Heart right ventricle (tissue), 16 donors: Measurements from ENCODE around the gene SRGAP1. TPM values are rescaled to one million over a fixed set of nuclear protein-coding genes. Genes with fewer than 3 reads are reported as not detected.

Source experiments
- ATAC-seq, 8 donors: fragments of 200-7000 bp; cut with Tn5 transposase; one replicate each; pipeline ENCODE4 v1.9.1; 2020; ENCODE audit warnings: mild to moderate bottlenecking in 8 of 8, moderate library complexity in 8 of 8, moderate number of reproducible peaks in 1 of 8
- DNase-seq, 2 donors: peaks; one replicate each; pipeline ENCODE4 v3.0.0-alpha.2; 2020
- H3K27ac ChIP-seq, 10 donors: fragments of 200-600 bp; sonication (generic) in 2 of 10; one replicate each; pipeline versions ENCODE4 v1.5.0 to v1.8.0; 2020 to 2022; ENCODE audit warnings: mild to moderate bottlenecking in 3 of 10
- H3K27me3 ChIP-seq, 7 donors: fragments of 200-600 bp; one replicate each; pipeline ENCODE4 v1.8.0; 2021 to 2022; ENCODE audit warnings: mild to moderate bottlenecking in 2 of 7
- H3K36me3 ChIP-seq, 9 donors: fragments of 200-600 bp; sonication (generic) in 1 of 9; one replicate each; pipeline versions ENCODE4 v1.5.0 to v1.8.0; 2020 to 2022; ENCODE audit warnings: mild to moderate bottlenecking in 2 of 9
- H3K4me1 ChIP-seq, 9 donors: fragments of 200-600 bp; sonication (generic) in 1 of 9; one replicate each; pipeline versions ENCODE4 v1.5.0 to v1.8.0; 2020 to 2022; ENCODE audit warnings: mild to moderate bottlenecking in 4 of 9
- H3K4me3 ChIP-seq, 10 donors: fragments of 200-600 bp; sonication (generic) in 2 of 10; one replicate each; pipeline versions ENCODE4 v1.5.0 to v1.8.0; 2020 to 2022; ENCODE audit warnings: mild to moderate bottlenecking in 7 of 10, moderate library complexity in 2 of 10
- H3K9me3 ChIP-seq, 11 donors: fragments of 200-600 bp in 10 of 11; sonication (generic) in 2 of 11; one replicate each; pipeline versions ENCODE4 v1.5.0 to v1.8.0; 2013 to 2022; ENCODE audit warnings: mild to moderate bottlenecking in 2 of 11, control low read depth in 1 of 11, moderate library complexity in 1 of 11
- CTCF ChIP-seq, 9 donors: fragments of 200-600 bp; sonication (generic) in 2 of 9; IDR thresholded peaks; one replicate each; pipeline versions ENCODE4 v1.5.0 to v1.8.0; 2021 to 2022; ENCODE audit warnings: antibody characterized with exemption in 9 of 9, mild to moderate bottlenecking in 5 of 9, moderate library complexity in 1 of 9
- WGBS, 2 donors: extraction: QIAGEN DNeasy Blood & Tissue Kit; methylation state at CpG; one replicate each; pipeline ENCODE4 v1.1.7; 2013; ENCODE audit warnings: inconsistent platforms in 1 of 2; 5-methylcytosine and 5-hydroxymethylcytosine counted together
- intact Hi-C, 10 donors: fragments of 100-400 bp; cut with DNase I; formaldehyde crosslinking; loops; one replicate each; pipeline versions ENCODE4 v1.11.1 to v1.14.2; 2022
- polyA plus RNA-seq, 2 donors: library from polyadenylated mRNA; stranded (reverse); fragments of 200-250 nt; gene quantifications; one replicate each; pipeline ENCODE4 v1.2.3, GENCODE V29; 2013
- total RNA-seq, 10 donors: library from RNA; stranded (reverse); fragmentation: NEBNext Ultra II Directional in 3 of 10; extraction: Animal tissue kit (Norgen Biotek cat#: 25700) in 3 of 10; gene quantifications; one replicate each; pipeline versions ENCODE4 v1.2.1 to v1.2.4, GENCODE V29; 2021 to 2023
- donor health status: Arrhythmogenic right ventricular cardiomyopathy.
- donor health status: ischemic (EF 13 %, LVEDD 7.1; RV severe dilation, severe dysfunction).
- donor health status: healthy with polysubstance abuse.
- donor health status: DM: no; HTN: yes; CAD: no.
- donor health status: DM: no; HTN: no; CAD: no.
- donor health status: ischemic (EF 25% LVEDD 6.9; RV normal size, moderate dysfunction).
- donor health status: ischemic (EF 25% LVEDD 5.7; RV mildly dilated, moderate dysfunction).
- donor health status: healthy.
- donor health status: DM: yes; HTN: yes; CAD: no.
- donor health status: Ischemic cardiomyopathy.
- donor health status: ischemic (EF 35%, LVEDD 5.7; RV mildly dilated, moderate dysfunction).
- donor health status: nonischemic (EF 11% LVEDD 7.7; RV severe dilation, severe dysfunction).
- donor health status: DM: yes; HTN: yes; CAD: no.
- donor health status: PGD.
- donor health status: ischemic (EF 29% LVEDD 5.4; RV normal size, mild dysfunction).
- donor health status: nonischemic (EF 23%, LVEDD 6.1; RV moderate dilation, normal function).

The SRGAP1 gene
- total and polyA plus RNA-seq, 12 donors: 1.3 to 6.4 (median 3.6) TPM

DNA sequence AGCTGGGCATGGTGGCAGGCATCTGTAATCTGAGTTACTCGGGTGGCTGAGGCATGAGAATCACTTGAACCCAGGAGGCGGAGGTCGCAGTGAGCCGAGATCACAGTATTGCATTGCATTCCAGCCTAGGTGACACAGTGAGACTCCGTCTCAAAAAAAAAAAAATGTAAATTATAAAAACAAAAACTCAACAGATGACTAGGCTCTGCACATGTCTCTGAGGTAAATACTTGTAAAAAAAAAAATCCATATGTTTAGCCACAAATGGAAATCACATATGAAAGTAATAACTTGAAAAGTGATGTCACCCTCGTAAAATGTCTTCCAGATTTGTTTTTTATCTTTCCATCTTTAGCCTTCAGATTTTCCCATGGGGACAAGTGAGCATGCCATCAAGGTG, 292.6 kb downstream of the SRGAP1 start:
- Histone ChIP-seq H3K27ac (no peak overlapping the region), H3K4me3 (no peak overlapping the region), H3K9me3 (peaks cover 0 to 26% (median 16%) of the 10 kb centered on the region in 11 donors), H3K4me1 (no peaks in the 10 kb centered on the region), H3K36me3 (peaks cover 0 to 58% (median 6%) of the 10 kb centered on the region in 9 donors), H3K27me3 (no peaks in the 10 kb centered on the region)
- no peak for ATAC-seq
- no peak for TF ChIP-seq CTCF (IDR thresholded peaks at IDR 0.05)
- WGBS, 2 donors: 94 to 96% methylated on average over 6 of the region's 6 CpGs
- intact Hi-C loops: no loop called here
- no peak for DNase-seq

DNA sequence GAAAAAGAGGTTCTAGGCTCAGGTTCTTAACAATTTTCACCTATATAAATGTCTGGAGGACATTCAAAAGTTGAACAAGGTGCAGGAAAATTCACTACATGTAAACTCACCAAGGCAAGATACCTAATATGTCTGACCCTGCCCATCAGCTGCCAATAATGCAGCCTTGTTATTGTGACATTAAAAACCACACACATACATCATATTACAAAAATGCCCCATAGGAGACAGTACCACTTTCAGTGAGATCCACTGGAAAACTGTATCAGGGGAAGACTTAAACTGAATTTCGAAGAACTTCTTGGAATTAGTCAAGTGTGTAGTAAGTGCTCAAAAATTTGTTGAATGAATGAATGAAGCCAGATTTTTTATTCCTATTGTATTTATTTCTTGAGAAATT, 294.5 kb downstream of the SRGAP1 start:
- TF ChIP-seq CTCF (IDR thresholded peaks at IDR 0.05): no peak
- no peaks in the 10 kb centered on the region for H3K4me1 ChIP-seq
- H3K36me3 ChIP-seq: peaks cover 0 to 53% (median 11%) of the 10 kb centered on the region in 9 donors
- no peak overlapping the region for H3K4me3 ChIP-seq
- DNase-seq (no peak), ATAC-seq (no peak)
- intact Hi-C loops: no loop called here
- H3K27me3 ChIP-seq: no peaks in the 10 kb centered on the region
- H3K27ac ChIP-seq: no peak overlapping the region
- H3K9me3 ChIP-seq: peaks cover 0 to 11% (median 4%) of the 10 kb centered on the region in 11 donors
- 97 to 99% methylated on average over 1 of the region's 1 CpG for WGBS, 2 donors

DNA sequence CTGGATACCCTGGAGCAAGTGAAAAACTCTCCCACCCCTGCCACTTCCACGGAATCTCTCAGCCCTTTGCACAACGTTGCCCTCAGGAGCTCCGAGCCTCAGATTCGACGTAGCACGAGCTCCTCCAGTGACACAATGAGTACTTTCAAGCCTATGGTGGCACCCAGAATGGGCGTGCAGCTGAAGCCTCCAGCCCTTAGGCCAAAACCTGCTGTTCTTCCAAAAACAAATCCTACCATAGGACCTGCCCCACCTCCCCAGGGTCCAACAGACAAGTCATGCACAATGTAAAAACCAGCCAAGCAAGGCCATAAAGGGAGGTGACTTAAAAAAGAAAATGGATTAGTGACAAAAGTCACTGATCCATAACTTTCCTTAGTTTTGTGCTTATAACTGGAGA, 297.9 kb downstream of the SRGAP1 start:
- H3K4me3 ChIP-seq: no peak overlapping the region
- H3K9me3 ChIP-seq: no peaks in the 10 kb centered on the region
- WGBS, 2 donors: 86 to 91% methylated on average over 7 of the region's 7 CpGs
- intact Hi-C loops: no loop called here
- DNase-seq (no peak), ATAC-seq (no peak)
- H3K4me1 ChIP-seq: no peaks in the 10 kb centered on the region
- no peak for TF ChIP-seq CTCF (IDR thresholded peaks at IDR 0.05)
- peaks cover 0 to 39% (median 11%) of the 10 kb centered on the region in 9 donors for H3K36me3 ChIP-seq
- no peak overlapping the region for H3K27ac ChIP-seq
- no peaks in the 10 kb centered on the region for H3K27me3 ChIP-seq

DNA sequence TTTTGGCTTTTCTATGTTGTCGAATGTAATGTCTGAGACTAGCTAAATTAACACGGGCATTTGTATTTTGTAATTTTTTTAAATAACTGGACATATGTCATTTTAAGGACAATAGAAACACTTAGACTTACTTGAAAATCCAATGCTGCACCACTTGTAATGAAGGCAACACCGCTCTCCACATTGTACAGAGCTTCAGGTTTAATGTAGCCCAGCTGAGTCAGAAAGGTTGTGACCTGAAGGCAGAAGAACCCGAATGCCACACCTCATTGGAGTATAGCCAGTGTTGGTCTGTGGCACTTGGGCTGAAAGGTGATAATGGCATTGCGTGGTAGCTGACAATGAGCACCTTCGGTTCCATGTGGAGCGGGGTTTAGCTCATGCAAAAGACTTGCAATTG, 298.3 kb downstream of the SRGAP1 start:
- no peaks in the 10 kb centered on the region for H3K9me3 ChIP-seq
- TF ChIP-seq CTCF (IDR thresholded peaks at IDR 0.05): no peak
- H3K27me3 ChIP-seq: no peaks in the 10 kb centered on the region
- 96% methylated on average over 7 of the region's 7 CpGs for WGBS, 2 donors
- H3K4me3 ChIP-seq: no peak overlapping the region
- ATAC-seq (no peak), DNase-seq (no peak)
- no peaks in the 10 kb centered on the region for H3K4me1 ChIP-seq
- peaks cover 0 to 35% (median 11%) of the 10 kb centered on the region in 9 donors for H3K36me3 ChIP-seq
- intact Hi-C loops: no loop called here
- H3K27ac ChIP-seq: no peak overlapping the region
